Activated T-helper 1 cell treated with anti-CD3 and anti-CD28 coated beads, Interleukin-12 subunit alpha, Interleukin-12 subunit beta, Interleukin-2, Interleukin-4 antibody, amounts not matched to agents 30 ng/mL and 10 ng/mL and 1 ng/mL, durations not matched to agents 14 hours and 24 hours and 36 hours (primary cell): ENCODE measurements around the gene GNB3. TPM values are rescaled to one million over a fixed set of nuclear protein-coding genes. Genes with fewer than 3 reads are reported as not detected.
"Not testable (repeated sequence)": the region's sequence is repeated elsewhere in the genome, so short reads cannot be mapped to it uniquely, and the experiment has no call there.

Experiments
- DNase-seq: peaks from one replicate; pipeline ENCODE4 v3.0.0; 2021; ENCODE audit warnings: low spot score
- H3K27ac Mint-ChIP-seq: one replicate; pipeline ENCODE4 v1.8.0; 2021; ENCODE audit warnings: mild to moderate bottlenecking, mixed read lengths
- H3K27me3 Mint-ChIP-seq: one replicate; pipeline ENCODE4 v1.8.0; 2022; ENCODE audit warnings: mild to moderate bottlenecking, moderate library complexity, mixed read lengths; ENCODE audit not compliant: insufficient read depth
- H3K36me3 Mint-ChIP-seq: one replicate; pipeline ENCODE4 v1.8.0; 2021; ENCODE audit warnings: low read depth, mixed read lengths
- H3K4me1 Mint-ChIP-seq: one replicate; pipeline ENCODE4 v1.8.0; 2021; ENCODE audit warnings: low read depth, mixed read lengths
- H3K4me3 Mint-ChIP-seq: one replicate; pipeline ENCODE4 v1.8.0; 2021; ENCODE audit warnings: mild to moderate bottlenecking, moderate library complexity, mixed read lengths
- H3K9me3 Mint-ChIP-seq: one replicate; pipeline ENCODE4 v1.8.0; 2021; ENCODE audit warnings: mixed read lengths
- intact Hi-C: fragments of 100-400 bp; cut with micrococcal nuclease; formaldehyde crosslinking; loops from one replicate; pipeline ENCODE4 v1.15.1; 2024
- total RNA-seq: library from RNA; stranded (reverse); gene quantifications from 2 replicates; pipeline ENCODE4 v1.2.3, GENCODE V29; 2022

GNB3 gene
- total RNA-seq, 1 donor from 2014 or later, result 1.7 TPM

DNA sequence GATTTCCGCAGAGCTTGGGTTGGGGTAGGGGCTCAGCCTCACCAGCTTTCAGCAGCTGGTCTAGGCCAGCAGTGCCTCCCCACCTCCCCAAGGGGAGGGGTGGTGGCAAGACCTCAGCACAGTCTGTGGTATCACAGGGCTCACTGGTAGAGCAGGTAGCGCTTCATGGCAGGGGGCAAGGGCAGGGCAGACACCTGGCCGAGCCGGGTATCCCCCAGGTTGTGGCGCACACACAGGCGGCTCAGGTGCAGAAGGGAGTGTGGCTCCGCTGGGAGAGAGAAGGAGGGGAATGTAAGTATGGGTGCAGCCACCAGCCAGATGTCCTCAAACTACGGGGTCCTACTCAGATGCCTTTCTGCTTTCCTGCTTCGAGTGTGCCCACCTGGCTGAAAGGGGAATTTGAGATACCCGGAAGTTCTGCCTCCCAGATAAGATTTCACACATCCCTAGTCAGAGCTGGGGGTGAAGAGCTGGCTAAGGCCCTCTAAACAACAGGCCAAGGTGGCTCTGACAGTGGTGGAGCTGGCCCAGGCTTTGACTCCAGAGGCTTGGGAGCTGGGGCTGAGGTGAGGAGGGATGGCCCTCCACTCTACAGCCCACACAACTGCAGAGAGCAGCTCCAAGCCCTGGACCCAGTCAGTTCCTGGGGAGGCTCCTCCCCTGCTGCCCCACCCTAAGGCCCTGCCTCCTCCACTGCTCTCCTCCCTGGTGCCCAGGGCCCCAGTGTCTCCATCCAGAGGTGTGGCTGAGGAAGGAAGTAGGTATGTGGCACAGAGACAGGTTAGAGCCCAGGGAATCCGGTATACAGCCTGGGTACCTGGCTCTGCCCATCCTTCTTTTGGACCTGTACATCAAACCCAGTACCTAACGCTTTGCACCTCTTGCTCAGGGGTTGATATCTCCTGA lies 30.6 kb downstream of the GNB3 start:
- peak; percentile 32 for DNase-seq
- H3K36me3 Mint-ChIP-seq, result peaks cover 52% of the 10 kb centered on the region
- H3K4me3 Mint-ChIP-seq, result peak overlapping the region; percentile 96
- H3K27me3 Mint-ChIP-seq, result no peaks in the 10 kb centered on the region
- intact Hi-C loops, result loop anchor here (5.0 kb wide), 2 partner anchors 236 to 379 kb away; partner anchors contain the start of genes C1RL, MRPL51 and NCAPD2
- no peaks in the 10 kb centered on the region for H3K9me3 Mint-ChIP-seq
- H3K27ac Mint-ChIP-seq, result peak overlapping the region; percentile 86
- H3K4me1 Mint-ChIP-seq, result peaks cover 65% of the 10 kb centered on the region

DNA sequence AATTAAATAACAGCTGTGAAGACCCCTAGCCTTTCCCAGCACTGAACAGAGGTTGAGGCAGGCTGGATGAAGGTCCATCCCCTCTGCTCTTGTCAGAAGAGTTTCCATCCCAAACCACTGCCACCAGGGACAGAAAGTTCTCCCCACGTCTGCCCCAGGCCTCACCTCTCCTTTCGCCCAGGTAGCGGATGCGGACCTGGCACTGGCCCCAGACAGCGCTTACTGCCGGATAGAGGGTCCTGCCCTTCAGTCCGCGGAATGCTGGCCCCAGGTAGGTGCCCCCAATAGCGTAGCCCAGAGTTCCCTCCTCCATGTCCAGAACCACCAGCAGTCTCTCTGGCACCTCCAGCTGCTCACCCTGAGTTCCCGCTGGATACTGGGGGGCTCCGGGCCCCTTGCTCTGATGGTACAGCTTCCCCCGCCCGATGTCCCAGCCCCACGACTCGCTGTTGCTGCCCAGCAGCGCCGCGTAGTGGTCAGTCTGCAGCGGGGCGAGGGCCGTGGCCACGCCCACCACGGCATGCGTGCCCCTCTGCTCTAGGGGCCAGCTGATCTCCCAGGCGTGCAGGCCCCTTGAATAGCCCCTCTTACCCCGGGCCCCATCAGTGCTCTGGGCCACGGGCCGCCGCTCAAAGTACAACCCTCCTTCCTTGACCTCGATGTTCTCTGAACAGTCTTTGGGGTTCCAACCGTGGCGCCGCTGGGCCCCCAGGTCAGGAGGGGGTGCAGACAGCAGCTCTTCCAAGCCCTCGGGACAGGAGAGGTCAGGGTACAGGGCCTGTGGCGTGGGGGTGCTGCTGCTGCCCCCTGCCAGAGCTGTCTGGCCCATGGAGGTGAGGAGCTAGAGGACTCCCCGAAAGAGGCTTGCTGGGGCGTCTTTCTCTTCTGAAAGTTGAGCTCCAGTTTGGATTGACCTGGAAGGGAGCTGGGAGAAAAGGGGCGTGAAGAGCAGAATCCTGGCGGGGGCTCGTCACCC lies 31.6 kb downstream of the GNB3 start:
- peaks cover 52% of the 10 kb centered on the region for H3K36me3 Mint-ChIP-seq

GRCh38 chr12:6873094-6874014 lies 32.6 kb downstream of the GNB3 start, which contains the start of gene SPSB2:
SPSB2 (minus strand) TSS chr12:6873303; CDS start chr12:6872901, 402 bp downstream.
- Mint-ChIP-seq H3K27me3 (no peaks in the 10 kb centered on the region), H3K4me1 (peaks cover 56% of the 10 kb centered on the region), H3K36me3 (peaks cover 48% of the 10 kb centered on the region), H3K27ac (peak within 1 kb of the TSS; percentile 86), H3K4me3 (peak within 1 kb of the TSS; percentile 96), H3K9me3 (no peaks in the 10 kb centered on the region)
- peak; percentile 99 for DNase-seq
- intact Hi-C loops, result loop anchor here (1.0 to 5.0 kb wide), 14 partner anchors 18 to 381 kb away; partner anchors contain the start of genes C1RL, COPS7A, EMG1 and ENO2

More for the DNA sequence above, 31.6 kb downstream of the GNB3 start:
- DNase-seq, result peak; percentile 83
- Mint-ChIP-seq H3K27me3 (no peaks in the 10 kb centered on the region), H3K4me3 (peak overlapping the region; percentile 96), H3K4me1 (peaks cover 56% of the 10 kb centered on the region), H3K27ac (peak overlapping the region; percentile 86), H3K9me3 (no peaks in the 10 kb centered on the region)
- intact Hi-C loops, result loop anchor here (1.0 to 5.0 kb wide), 14 partner anchors 19 to 380 kb away; partner anchors contain the start of genes C1RL, COPS7A, EMG1 and ENO2

- not testable (repeated sequence) for H3K9me3 Mint-ChIP-seq, H3K27me3 Mint-ChIP-seq, DNase-seq
- peak overlapping the region; percentile 96 for H3K4me3 Mint-ChIP-seq
- intact Hi-C loops, result loop anchor here (5.0 kb wide), 2 partner anchors 233 to 382 kb away; partner anchors contain the start of genes C1RL, MRPL51 and NCAPD2
- H3K4me1 Mint-ChIP-seq, result peaks cover 49% of the 10 kb centered on the region
- peaks cover 42% of the 10 kb centered on the region for H3K36me3 Mint-ChIP-seq
- peak overlapping the region; percentile 81 for H3K27ac Mint-ChIP-seq
These were observed 33.3 kb downstream of the GNB3 start for GRCh38 chr12:6874015-6874368.

DNA sequence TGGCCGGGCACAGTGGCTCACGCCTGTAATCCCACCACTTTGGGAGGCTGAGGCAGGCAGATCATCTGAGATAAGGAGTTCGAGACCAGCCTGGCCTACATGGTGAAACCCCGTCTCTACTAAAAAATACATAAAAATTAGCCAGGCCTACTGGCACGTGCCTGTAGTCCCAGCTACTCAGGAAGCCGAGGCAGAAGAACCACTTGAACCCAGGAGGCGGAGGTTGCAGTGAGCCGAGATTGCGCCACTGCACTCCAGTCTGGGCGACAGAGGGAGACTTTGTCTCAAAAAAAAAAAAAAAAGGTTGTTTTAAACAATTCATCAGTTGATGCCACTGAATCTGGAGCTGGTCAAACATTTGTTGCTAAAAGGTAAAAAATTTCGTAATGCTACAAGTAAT lies 39.1 kb downstream of the GNB3 start:
- H3K27me3 Mint-ChIP-seq, H3K4me3 Mint-ChIP-seq, H3K9me3 Mint-ChIP-seq, DNase-seq, H3K4me1 Mint-ChIP-seq, intact Hi-C loops, H3K27ac Mint-ChIP-seq: not testable (repeated sequence)
- H3K36me3 Mint-ChIP-seq, result peaks cover 15% of the 10 kb centered on the region

DNA sequence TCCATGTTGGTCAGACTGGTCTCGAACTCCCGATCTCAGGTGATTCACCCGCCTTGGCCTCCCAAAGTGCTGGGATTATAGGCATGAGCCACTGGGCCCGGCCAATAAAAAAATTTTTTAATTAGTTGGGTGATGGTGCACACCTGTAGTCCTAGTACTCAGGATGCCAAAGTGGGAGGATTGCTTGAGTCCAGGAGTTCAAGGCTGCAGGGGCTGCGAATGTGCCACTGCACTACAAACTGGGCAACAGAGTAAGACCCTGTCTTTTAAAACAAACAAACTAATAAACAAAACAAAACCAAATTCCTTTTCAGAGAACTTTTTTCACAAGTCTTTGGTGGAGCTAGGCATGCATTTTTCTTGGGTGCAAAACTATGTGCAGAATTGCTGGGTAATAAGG lies 42.5 kb downstream of the GNB3 start:
- Mint-ChIP-seq H3K9me3 (no peaks in the 10 kb centered on the region), H3K4me3 (no peak overlapping the region), H3K27ac (no peak overlapping the region), H3K4me1 (no peaks in the 10 kb centered on the region), H3K36me3 (peaks cover 11% of the 10 kb centered on the region), H3K27me3 (no peaks in the 10 kb centered on the region)
- DNase-seq, result no peak
- intact Hi-C loops, result no loop called here

GRCh38 chr12:6883683-6884082 lies 43.0 kb downstream of the GNB3 start:
- Mint-ChIP-seq H3K27me3 (no peaks in the 10 kb centered on the region), H3K36me3 (peaks cover 15% of the 10 kb centered on the region), H3K27ac (no peak overlapping the region), H3K9me3 (no peaks in the 10 kb centered on the region), H3K4me1 (no peaks in the 10 kb centered on the region), H3K4me3 (no peak overlapping the region)
- no peak for DNase-seq
- intact Hi-C loops, result no loop called here

DNA sequence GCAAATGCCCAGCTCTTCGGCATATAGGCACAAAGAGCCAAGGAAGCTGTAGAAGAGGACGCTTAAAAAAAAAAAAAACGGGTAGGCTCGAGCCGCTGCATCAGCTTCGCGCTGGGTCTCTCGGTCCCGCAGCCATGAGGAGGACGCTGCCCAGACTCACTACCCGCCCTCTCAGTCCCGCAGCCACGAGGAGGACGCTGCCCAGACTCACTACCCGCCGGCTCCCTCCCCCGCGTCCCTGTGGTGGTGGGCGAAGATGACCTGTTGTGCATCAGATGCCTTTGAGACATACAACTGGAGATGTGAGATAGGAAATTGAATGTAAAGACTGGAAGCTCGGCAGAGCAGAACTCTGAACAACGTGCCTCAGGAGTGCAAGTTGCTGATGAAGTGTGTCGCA lies 43.8 kb downstream of the GNB3 start:
- Mint-ChIP-seq H3K27me3 (no peaks in the 10 kb centered on the region), H3K9me3 (no peaks in the 10 kb centered on the region), H3K4me3 (no peak overlapping the region), H3K27ac (no peak overlapping the region), H3K36me3 (peaks cover 15% of the 10 kb centered on the region), H3K4me1 (no peaks in the 10 kb centered on the region)
- intact Hi-C loops, result no loop called here
- no peak for DNase-seq

- peaks cover 15% of the 10 kb centered on the region for H3K36me3 Mint-ChIP-seq
- H3K27me3 Mint-ChIP-seq, DNase-seq, H3K9me3 Mint-ChIP-seq, H3K4me3 Mint-ChIP-seq, intact Hi-C loops, H3K27ac Mint-ChIP-seq: not testable (repeated sequence)
- H3K4me1 Mint-ChIP-seq, result peaks cover 11% of the 10 kb centered on the region
These were observed 45.7 kb downstream of the GNB3 start for GRCh38 chr12:6886206-6886999.

- H3K4me1 Mint-ChIP-seq, result peaks cover 17% of the 10 kb centered on the region
- no peak overlapping the region for H3K27ac Mint-ChIP-seq
- no peak for DNase-seq
- no peaks in the 10 kb centered on the region for H3K9me3 Mint-ChIP-seq
- H3K4me3 Mint-ChIP-seq, result no peak overlapping the region
- intact Hi-C loops, result no loop called here
- peaks cover 15% of the 10 kb centered on the region for H3K36me3 Mint-ChIP-seq
- H3K27me3 Mint-ChIP-seq, result no peaks in the 10 kb centered on the region
These were observed 46.7 kb downstream of the GNB3 start for GRCh38 chr12:6887460-6887859.

DNA sequence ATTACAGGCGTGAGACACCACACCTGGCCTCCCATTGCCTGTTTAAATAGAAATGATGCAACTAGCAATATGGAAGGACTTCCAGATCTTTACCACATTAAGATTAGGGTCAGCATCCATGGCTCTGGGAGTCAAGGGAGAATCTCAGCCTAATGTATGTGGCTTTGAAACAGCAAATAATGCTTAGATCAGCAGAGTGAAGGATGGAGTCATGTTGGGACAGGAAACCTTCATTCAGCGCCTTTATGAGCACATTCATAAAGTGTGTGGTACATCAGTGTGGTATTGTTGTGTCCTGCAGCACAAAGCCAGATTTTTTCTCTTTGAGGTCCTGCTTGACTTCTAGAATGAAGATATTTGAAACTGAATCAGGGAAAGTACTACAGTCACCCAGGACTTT lies 47.6 kb downstream of the GNB3 start:
- intact Hi-C loops, result no loop called here
- no peak overlapping the region for H3K4me3 Mint-ChIP-seq
- H3K27me3 Mint-ChIP-seq, result no peaks in the 10 kb centered on the region
- no peak overlapping the region for H3K27ac Mint-ChIP-seq
- no peaks in the 10 kb centered on the region for H3K9me3 Mint-ChIP-seq
- no peak for DNase-seq
- H3K4me1 Mint-ChIP-seq, result peaks cover 19% of the 10 kb centered on the region
- H3K36me3 Mint-ChIP-seq, result peaks cover 15% of the 10 kb centered on the region
